GM12878 (cell line): Measurements from ENCODE around the gene INHBE. TPM values are rescaled to one million over a fixed set of nuclear protein-coding genes. Genes with fewer than 3 reads are reported as not detected.
A peak's percentile ranks its signal among the peaks of the same experiment; 100 is the strongest.

Experiments used
- ATAC-seq: fragments of 200-7000 bp; cut with Tn5 transposase; 3 replicates; pipeline ENCODE4 v1.9.1; 2020; ENCODE audit warnings: mild to moderate bottlenecking, moderate library complexity
- BruUV-seq: library from RNA; stranded (reverse); fragments of 400-500 nt; replicated peaks from 2 replicates; lab custom pipeline; 2021; lab: Mats Ljungman, UMichigan
- CTCF ChIA-PET: fragments of 300-600 bp; sonication (Branson Sonifier 250); formaldehyde crosslinking; extraction: SDS; loops from one replicate; lab custom pipeline; 2021; ENCODE audit warnings: inconsistent platforms; lab: Yijun Ruan, JAX
- POLR2A ChIA-PET: fragments of 350-600 bp; formaldehyde crosslinking; extraction: SDS; loops from one replicate; lab custom pipeline; 2021; ENCODE audit warnings: inconsistent platforms; lab: Charles Lee
- RAD21 ChIA-PET: fragments of 300-600 bp; sonication (Branson Sonifier 250); formaldehyde crosslinking; loops from one replicate; lab custom pipeline; 2023; ENCODE audit warnings: antibody characterized with exemption; ENCODE audit not compliant: unreplicated experiment; lab: Charles Lee
- SMC1A ChIA-PET: fragments of 300-600 bp; sonication (Branson Sonifier 250); formaldehyde crosslinking; loops from one replicate; lab custom pipeline; 2023; ENCODE audit not compliant: unreplicated experiment, uncharacterized antibody; lab: Charles Lee
- DNase-seq: peaks from one replicate; pipeline ENCODE4 v3.0.0-alpha.2; 2011; ENCODE audit warnings: low read depth, low spot score
- FAIRE-seq: peaks from 3 replicates; lab custom pipeline; 2011; peaks lifted over from hg19 to GRCh38; lab: Jason Lieb, UNC
- H2AFZ ChIP-seq: 2 replicates; pipeline ENCODE4 v1.6.0; 2011; ENCODE audit warnings: low read depth, low read length, control low read depth; ENCODE audit not compliant: control insufficient read depth
- H3K27ac ChIP-seq: 2 replicates; pipeline ENCODE4 v1.5.1; 2011; ENCODE audit warnings: control low read depth; ENCODE audit not compliant: control insufficient read depth, insufficient read depth
- H3K27me3 ChIP-seq, 2 experiments: replicated peaks in 1 of 2; 2 replicates each; pipeline versions ENCODE4 v1.6.0 to v1.6.1; 2011; ENCODE audit warnings: low read length in 1 of 2; ENCODE audit not compliant: control insufficient read depth in 2 of 2, insufficient read depth in 2 of 2
- H3K36me3 ChIP-seq, 2 experiments: 2 replicates each; pipeline ENCODE4 v1.5.1; 2011; ENCODE audit warnings: low read length in 1 of 2; ENCODE audit not compliant: control insufficient read depth in 2 of 2, insufficient read depth in 2 of 2
- H3K4me1 ChIP-seq: 2 replicates; pipeline ENCODE4 v1.6.1; 2011; ENCODE audit warnings: mild to moderate bottlenecking, low read length, moderate library complexity, mixed read lengths; ENCODE audit not compliant: control insufficient read depth, insufficient read depth
- H3K4me2 ChIP-seq: 2 replicates; pipeline ENCODE4 v1.6.0; 2011; ENCODE audit warnings: control low read depth; ENCODE audit not compliant: control insufficient read depth, insufficient read depth
- H3K4me3 ChIP-seq: fragments of 200-600 bp; sonication (generic); 2 replicates; pipeline ENCODE4 v1.5.1; 2016
- H3K79me2 ChIP-seq: 2 replicates; pipeline ENCODE4 v1.6.0; 2011; ENCODE audit warnings: low read length; ENCODE audit not compliant: control insufficient read depth, insufficient read depth
- H3K9ac ChIP-seq: 2 replicates; pipeline ENCODE4 v1.8.0; 2011; ENCODE audit warnings: low read length, control low read depth, mixed read lengths; ENCODE audit not compliant: control insufficient read depth, insufficient read depth
- H3K9me3 ChIP-seq: replicated peaks from 3 replicates; pipeline ENCODE4 v1.5.1; 2011; ENCODE audit warnings: mild to moderate bottlenecking, low read length; ENCODE audit not compliant: control insufficient read depth, insufficient read depth
- H4K20me1 ChIP-seq: 2 replicates; pipeline ENCODE4 v1.6.0; 2011; ENCODE audit not compliant: control insufficient read depth, insufficient read depth
- HDAC2 ChIP-seq: fragments of 200-600 bp; sonication (generic); IDR thresholded peaks from 2 replicates; pipeline ENCODE4 v1.6.1; 2017
- MXI1 ChIP-seq: fragments of 150-350 bp; IDR thresholded peaks from 2 replicates; pipeline ENCODE4 v1.6.1; 2011; ENCODE audit warnings: low read depth, mild to moderate bottlenecking, inconsistent platforms, low read length, improper control_type of control experiment
- POLR2A ChIP-seq: IDR thresholded peaks from 2 replicates; pipeline ENCODE4 v1.6.1; 2011; ENCODE audit warnings: low read depth, mild to moderate bottlenecking, low read length
- RUNX3 ChIP-seq: IDR thresholded peaks from 2 replicates; pipeline ENCODE4 v1.6.1; 2012; ENCODE audit warnings: low read length, inconsistent platforms
- WGBS: methylation state at CpG from one replicate; pipeline ENCODE4 v1.1.6; 2016; ENCODE audit warnings: low lambda C conversion rate; ENCODE audit not compliant: insufficient replicate concordance, insufficient coverage; ENCODE audit errors: missing lambda C conversion rate; 5-methylcytosine and 5-hydroxymethylcytosine counted together
- in situ Hi-C: fragments of 300-500 bp; cut with MboI; formaldehyde crosslinking; loops from 9 replicates; pipeline ENCODE4 v1.14.3; 2018; ENCODE audit warnings: mixed read lengths
- intact Hi-C: fragments of 100-400 bp; cut with micrococcal nuclease; formaldehyde crosslinking; loops from one replicate; pipeline ENCODE4 v1.14.2; 2022; ENCODE audit not compliant: unreplicated experiment
- polyA plus RNA-seq, 11 experiments: library from polyadenylated mRNA; depleted of rRNA in 4 of 11; unstranded in 6 of 11; stranded (reverse) in 5 of 11; fragments of >200 nt; fragmentation: Nextera tagmentation in 4 of 11; fragmentation: Illumina TruSeq in 1 of 11; extraction: Ambion mirVana in 4 of 11; extraction: Trizol in 1 of 11; gene quantifications; 1 replicate in 1 of 11; 2 replicates in 10 of 11; pipeline versions ENCODE4 v1.2.1 to v1.2.3, GENCODE V29; 2011 to 2016; ENCODE audit warnings: inconsistent platforms in 2 of 11, missing spikeins in 2 of 11, low read depth in 1 of 11
- total RNA-seq, 4 experiments: library from RNA; depleted of rRNA in 3 of 4; stranded (reverse); fragments of >200 nt in 3 of 4; fragmentation: Illumina TruSeq in 1 of 4; extraction: Trizol in 1 of 4; gene quantifications; 2 replicates each; pipeline versions ENCODE4 v1.2.1 to v1.2.3, GENCODE V29; 2013 to 2021

The INHBE gene
- total and polyA plus RNA-seq, 10 of the 15 experiments (the other 5 are each of a cell fraction or from before 2014, with no cell fraction given), result 0.09 to 2.5 (median 0.37) TPM

DNA sequence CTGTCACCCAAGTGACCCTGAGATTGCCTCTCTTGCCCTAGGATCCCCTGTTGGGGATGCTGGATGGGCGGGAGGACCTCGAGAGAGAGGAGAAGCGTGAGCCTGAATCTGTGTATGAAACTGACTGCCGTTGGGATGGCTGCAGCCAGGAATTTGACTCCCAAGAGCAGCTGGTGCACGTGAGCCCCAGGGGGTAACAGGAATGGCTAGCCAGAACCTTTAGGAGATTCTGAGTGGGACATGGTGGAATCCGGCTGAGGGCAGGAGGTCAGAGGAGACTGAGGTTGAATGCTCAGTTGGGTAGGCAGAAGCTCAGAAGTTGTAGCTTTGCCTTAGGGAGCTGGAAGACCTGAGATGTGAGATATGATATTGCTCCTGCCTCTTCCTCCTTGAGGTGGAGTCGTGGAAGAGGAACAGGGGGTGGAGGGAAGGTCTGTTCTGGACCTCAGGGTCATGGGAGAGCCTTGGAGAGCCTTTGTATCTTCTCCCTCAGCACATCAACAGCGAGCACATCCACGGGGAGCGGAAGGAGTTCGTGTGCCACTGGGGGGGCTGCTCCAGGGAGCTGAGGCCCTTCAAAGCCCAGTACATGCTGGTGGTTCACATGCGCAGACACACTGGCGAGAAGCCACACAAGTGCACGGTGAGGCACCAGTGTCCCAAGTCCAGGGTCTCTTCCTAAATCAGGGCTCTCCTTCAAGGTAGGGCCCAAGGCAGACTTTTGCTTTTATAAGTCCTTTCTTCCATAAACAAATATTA lies 10.8 kb downstream of the INHBE start:
- BruUV-seq, result no TSS peak
- 0 out of 4 replicates have a peak, but pooled peaks cover 0 to 3% of the 10 kb centered on the region in 2 experiments for H3K27me3 ChIP-seq
- intact Hi-C loops, result no loop called here
- no peak overlapping the region for H3K27ac ChIP-seq
- peaks cover 24% of the 10 kb centered on the region for H3K4me1 ChIP-seq
- in situ Hi-C loops, result no loop called here
- SMC1A ChIA-PET, result interaction anchor here (1.0 to 1.8 kb wide), 2 partner anchors 11 to 176 kb away, joined by 3 to 5 read pairs; no protein-coding TSS in a partner anchor
- H3K9ac ChIP-seq, result no peak overlapping the region
- TF ChIP-seq POLR2A (0 out of 2 replicates have a peak, but pooled peaks have one; percentile 33), MXI1 (no peak)
- no peak for ATAC-seq
- no peak for DNase-seq
- H3K36me3 ChIP-seq, result peaks cover 0 to 7% of the 10 kb centered on the region in 2 experiments; a peak in 1 of 4 replicates
- POLR2A ChIA-PET, result interaction anchor here (0.9 to 1.8 kb wide), 5 partner anchors 9 to 55 kb away, joined by 3 to 8 read pairs (median 4); partner anchors contain the start of genes ARHGAP9 and DDIT3
- 72% methylated on average over 14 of the region's 14 CpGs for WGBS
- no peak for FAIRE-seq
- RAD21 ChIA-PET, result interaction anchor here (0.5 to 1.0 kb wide), 3 partner anchors 10 to 18 kb away, joined by 3 read pairs; partner anchors contain the start of gene INHBE
- H3K9me3 ChIP-seq, result no peaks in the 10 kb centered on the region
- H3K4me2 ChIP-seq, result no peak overlapping the region
- H3K4me3 ChIP-seq, result no peak overlapping the region
- no peak overlapping the region for H2AFZ ChIP-seq
- CTCF ChIA-PET, result interaction anchor here (1.0 to 2.1 kb wide), 6 partner anchors 8 to 221 kb away, joined by 3 to 8 read pairs (median 3); partner anchors contain the start of gene INHBE
- H3K79me2 ChIP-seq, result no peaks in the 10 kb centered on the region
- no peaks in the 10 kb centered on the region for H4K20me1 ChIP-seq

DNA sequence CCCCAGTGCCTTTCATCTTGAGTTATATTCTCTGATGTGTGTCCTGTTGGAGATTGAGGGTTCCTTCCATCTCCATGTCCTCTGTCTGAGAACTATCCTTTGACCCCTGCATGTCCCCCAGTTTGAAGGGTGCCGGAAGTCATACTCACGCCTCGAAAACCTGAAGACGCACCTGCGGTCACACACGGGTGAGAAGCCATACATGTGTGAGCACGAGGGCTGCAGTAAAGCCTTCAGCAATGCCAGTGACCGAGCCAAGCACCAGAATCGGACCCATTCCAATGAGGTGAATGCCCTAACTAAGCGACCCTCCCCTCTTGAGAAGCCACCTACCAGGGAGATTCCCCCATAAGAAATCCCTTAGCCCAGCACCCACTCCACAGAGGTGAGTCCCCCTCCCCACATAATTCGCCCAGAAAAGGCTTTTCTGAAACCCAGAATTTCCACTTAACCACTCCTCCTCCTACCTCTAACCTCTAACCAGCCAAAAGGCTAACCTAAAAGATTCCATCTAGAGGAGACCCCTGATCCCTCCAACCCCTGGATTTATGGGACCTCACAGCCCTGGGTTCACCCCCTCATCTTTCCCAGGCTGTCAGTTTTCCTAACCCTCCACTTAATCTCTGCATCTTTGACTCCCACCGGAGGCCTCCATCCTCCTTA lies 12.2 kb downstream of the INHBE start:
- no peak for ATAC-seq
- in situ Hi-C loops (no loop called here), intact Hi-C loops (no loop called here)
- ChIA-PET CTCF (no interaction called here), RAD21 (no interaction called here), POLR2A (interaction anchor here (0.9 to 1.0 kb wide), 2 partner anchors 7 to 9 kb away, joined by 3 to 6 read pairs; no protein-coding TSS in a partner anchor)
- H3K27me3 ChIP-seq, result no peaks in the 10 kb centered on the region
- no peak overlapping the region for H3K4me2 ChIP-seq
- no peak overlapping the region for H3K27ac ChIP-seq
- H3K4me1 ChIP-seq, result peaks cover 21% of the 10 kb centered on the region
- no TSS peak for BruUV-seq
- peaks cover 0 to 11% of the 10 kb centered on the region in 2 experiments; a peak in 2 of 4 replicates for H3K36me3 ChIP-seq
- no peak for FAIRE-seq
- H4K20me1 ChIP-seq, result no peaks in the 10 kb centered on the region
- WGBS, result 30% methylated on average over 11 of the region's 12 CpGs
- no peak overlapping the region for H2AFZ ChIP-seq
- no peak overlapping the region for H3K4me3 ChIP-seq
- H3K9ac ChIP-seq, result no peak overlapping the region
- H3K9me3 ChIP-seq, result no peaks in the 10 kb centered on the region
- no peak for TF ChIP-seq HDAC2
- TF ChIP-seq POLR2A, result no peak
- peak; percentile 49 for TF ChIP-seq RUNX3
- TF ChIP-seq, all 136 proteins: peak for 1
- DNase-seq, result no peak
- SMC1A ChIA-PET, result no interaction called here
- H3K79me2 ChIP-seq, result no peaks in the 10 kb centered on the region
